Activated CD8-positive, alpha-beta memory T cell treated with anti-CD3 and anti-CD28 coated beads for 36 hours (primary cell): ENCODE results near the gene ROBO2. TPM values are rescaled to one million over a fixed set of nuclear protein-coding genes. Genes with fewer than 3 reads are reported as not detected.

Experiments
- CTCF ChIA-PET: fragments of 350-600 bp; sonication (Branson Sonifier 250); formaldehyde crosslinking; loops from one replicate; lab custom pipeline; 2021; ENCODE audit warnings: antibody characterized with exemption; lab: Charles Lee
- POLR2A ChIA-PET: fragments of 350-600 bp; sonication (Branson Sonifier 250); formaldehyde crosslinking; loops from one replicate; lab custom pipeline; 2021; ENCODE audit warnings: antibody characterized with exemption; lab: Charles Lee
- total RNA-seq, 2 experiments: library from RNA; stranded (reverse); gene quantifications; one replicate each; pipeline ENCODE4 v1.2.3, GENCODE V29; 2021

ROBO2 gene
- total RNA-seq, 2 experiments from 2014 or later, result not detected

- ChIA-PET CTCF (no interaction called here), POLR2A (no interaction called here)
Observed at GRCh38 chr3:77093101-77093500, 53.2 kb downstream of the ROBO2 start.

- ChIA-PET POLR2A (no interaction called here), CTCF (no interaction called here)
Observed at GRCh38 chr3:77096145-77096544, 56.2 kb downstream of the ROBO2 start.

GRCh38 chr3:77096966-77097890 lies 57.3 kb downstream of the ROBO2 start:
- POLR2A ChIA-PET, result no interaction called here
- CTCF ChIA-PET, result no interaction called here

- ChIA-PET POLR2A (no interaction called here), CTCF (no interaction called here)
Observed at GRCh38 chr3:77102951-77103769, 63.3 kb downstream of the ROBO2 start.

- ChIA-PET POLR2A (no interaction called here), CTCF (no interaction called here)
Observed at GRCh38 chr3:77122652-77123051, 82.8 kb downstream of the ROBO2 start.

- CTCF ChIA-PET, result no interaction called here
- POLR2A ChIA-PET, result no interaction called here
Observed at GRCh38 chr3:77125966-77126365, 86.1 kb downstream of the ROBO2 start.

GRCh38 chr3:77134769-77135168 lies 94.9 kb downstream of the ROBO2 start:
- ChIA-PET CTCF (no interaction called here), POLR2A (no interaction called here)

- ChIA-PET CTCF (no interaction called here), POLR2A (no interaction called here)
Observed at GRCh38 chr3:77137559-77137958, 97.7 kb downstream of the ROBO2 start.

- ChIA-PET CTCF (no interaction called here), POLR2A (no interaction called here)
Observed at GRCh38 chr3:77139624-77140023, 99.7 kb downstream of the ROBO2 start.

GRCh38 chr3:77141423-77141822 lies 101.5 kb downstream of the ROBO2 start:
- ChIA-PET POLR2A (no interaction called here), CTCF (no interaction called here)

- ChIA-PET CTCF (interaction anchor here (0.6 kb wide), 1 partner anchor 1383 kb away, joined by 3 read pairs; no protein-coding TSS in a partner anchor), POLR2A (no interaction called here)
Observed at GRCh38 chr3:77142578-77142977, 102.7 kb downstream of the ROBO2 start.

GRCh38 chr3:77146004-77146403 lies 106.1 kb downstream of the ROBO2 start:
- ChIA-PET CTCF (no interaction called here), POLR2A (no interaction called here)

GRCh38 chr3:77147836-77148578 lies 108.1 kb downstream of the ROBO2 start:
- POLR2A ChIA-PET, result no interaction called here
- CTCF ChIA-PET, result no interaction called here

GRCh38 chr3:77149382-77149781 lies 109.5 kb downstream of the ROBO2 start:
- POLR2A ChIA-PET, result no interaction called here
- CTCF ChIA-PET, result no interaction called here

GRCh38 chr3:77150028-77150427 lies 110.1 kb downstream of the ROBO2 start:
- ChIA-PET POLR2A (no interaction called here), CTCF (no interaction called here)

GRCh38 chr3:77150759-77151158 lies 110.9 kb downstream of the ROBO2 start:
- POLR2A ChIA-PET, result no interaction called here
- CTCF ChIA-PET, result no interaction called here

GRCh38 chr3:77158730-77159581 lies 119.1 kb downstream of the ROBO2 start:
- ChIA-PET CTCF (no interaction called here), POLR2A (no interaction called here)

GRCh38 chr3:77160931-77161497 lies 121.1 kb downstream of the ROBO2 start:
- ChIA-PET POLR2A (no interaction called here), CTCF (no interaction called here)

- ChIA-PET CTCF (no interaction called here), POLR2A (interaction anchor here (0.8 kb wide), 1 partner anchor 59 kb away, joined by 3 read pairs; no protein-coding TSS in a partner anchor)
Observed at GRCh38 chr3:77169823-77170222, 129.9 kb downstream of the ROBO2 start.
